IPS-NIHi7 (cell line): ENCODE results near the gene LCOR.
"Not testable (repeated sequence)": the region's sequence is repeated elsewhere in the genome, so short reads cannot be mapped to it uniquely, and the experiment has no call there.

Experiments used
- DNase-seq: peaks from one replicate; pipeline ENCODE4 v3.0.0; 2012; ENCODE audit warnings: mixed read lengths; ENCODE audit errors: extremely low spot score

LCOR gene

DNA sequence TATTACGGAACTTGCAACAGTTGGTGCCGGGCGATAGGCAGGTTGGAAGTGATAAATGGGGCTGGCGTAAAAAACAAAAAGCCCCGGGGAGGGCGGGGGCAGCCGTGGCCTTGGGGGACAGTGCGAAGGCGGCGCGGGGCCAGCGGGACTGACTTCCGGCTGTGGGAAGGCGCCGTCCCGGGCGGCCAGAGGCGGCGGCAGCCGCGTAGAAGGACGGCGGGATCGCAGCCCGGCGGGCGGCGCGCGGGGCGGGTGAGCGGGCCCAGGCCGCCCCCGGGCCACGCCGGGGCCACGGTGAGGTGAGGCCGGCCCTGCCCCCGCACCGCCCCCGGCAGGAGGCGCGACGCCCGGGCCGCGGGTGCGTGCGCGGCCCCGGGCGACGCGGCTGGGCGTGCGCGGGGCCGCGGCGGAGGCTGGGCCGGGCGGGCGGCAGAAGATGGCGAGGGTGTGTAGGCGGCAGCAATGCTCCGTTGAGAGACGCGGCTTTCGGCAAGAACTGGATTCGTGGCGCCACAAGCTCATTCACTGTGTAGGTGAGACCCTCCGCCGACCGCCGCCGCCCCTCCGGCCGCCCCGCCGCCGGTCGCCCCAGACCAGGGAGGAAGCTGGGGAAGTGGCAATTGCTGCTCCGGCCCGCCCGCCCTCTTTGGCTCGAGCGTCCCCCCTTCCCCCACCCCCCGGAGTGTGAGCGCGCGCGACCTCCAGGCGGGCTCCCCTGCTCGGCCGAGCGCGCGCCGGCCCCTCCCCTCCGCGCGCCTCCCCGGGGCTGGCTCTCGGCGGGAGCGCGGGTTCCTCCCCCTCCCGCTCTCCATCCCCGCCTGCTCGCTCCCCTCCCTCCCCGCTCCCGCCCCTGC is at the start of gene LCOR:
LCOR (plus strand) TSS at position 432 of the 854 bp plus-strand sequence. CDS start 116,760 bp downstream, outside the sequence.
- DNase-seq = peak; percentile 93

DNA sequence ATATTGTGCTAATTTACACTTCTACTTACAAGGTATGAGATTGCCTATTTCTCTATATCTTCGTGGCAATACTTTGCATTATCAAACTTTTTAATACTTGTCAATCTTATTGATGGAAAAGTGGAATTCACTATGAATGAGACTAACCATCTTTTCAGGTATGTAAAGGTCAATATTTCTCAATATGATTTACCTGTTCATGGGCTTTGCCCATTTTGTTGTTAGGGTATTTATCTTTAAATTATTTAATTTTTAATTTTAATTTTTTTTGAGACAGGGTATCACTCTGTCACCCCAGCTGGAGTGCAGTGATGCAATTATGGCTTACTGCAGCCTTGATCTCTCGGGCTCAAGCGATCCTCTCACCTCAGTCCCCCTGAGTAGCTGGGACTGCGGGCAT is 47.8 kb upstream of the LCOR start:
- DNase-seq = no peak

DNA sequence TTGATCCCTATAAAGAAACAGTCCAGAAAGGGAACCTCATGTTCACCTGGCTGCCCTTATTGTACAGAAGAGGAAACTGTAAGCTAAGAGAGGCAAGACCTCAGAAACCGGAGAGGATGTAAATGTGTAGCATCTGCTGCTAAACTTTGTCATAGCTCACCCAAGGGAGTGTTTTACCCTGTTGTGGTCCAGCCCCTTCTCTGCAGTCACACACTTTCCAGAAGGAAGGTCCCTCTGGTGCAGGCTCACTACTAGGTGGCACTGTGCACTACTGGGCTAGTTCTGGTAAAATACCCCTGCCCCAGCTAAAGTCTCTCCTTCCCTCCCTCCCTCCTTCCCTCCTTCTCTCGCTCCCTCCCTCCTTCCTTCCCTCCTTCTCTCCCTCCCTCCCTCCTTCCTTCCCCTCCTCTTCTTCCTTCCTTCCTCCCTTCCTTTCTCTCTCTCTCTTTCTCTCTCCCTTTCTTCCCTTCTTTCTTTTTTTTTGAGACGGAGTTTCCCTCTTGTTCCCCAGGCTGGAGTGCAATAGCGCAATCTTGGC is 42.5 kb upstream of the LCOR start:
- no peak for DNase-seq

DNA sequence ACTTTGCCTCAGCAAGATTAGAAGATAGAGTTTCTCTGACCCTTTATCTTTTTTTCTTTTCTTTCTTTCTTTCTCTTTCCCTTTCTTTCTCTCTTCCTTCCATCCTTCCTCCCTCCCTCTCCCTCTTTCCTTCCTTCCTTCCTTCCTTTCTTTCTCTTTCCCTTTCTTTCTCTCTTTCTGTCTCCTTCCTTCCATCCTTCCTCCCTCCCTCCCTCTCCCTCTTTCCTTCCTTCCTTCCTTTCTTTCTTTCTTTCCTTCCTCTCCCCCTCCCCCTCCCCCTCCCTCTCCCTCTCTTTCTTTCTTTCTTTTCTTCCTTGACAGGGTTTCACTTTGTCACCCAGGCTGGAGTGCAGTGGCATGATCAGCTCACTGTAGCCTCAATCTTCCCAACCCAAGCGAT is 40.2 kb upstream of the LCOR start:
- no peak for DNase-seq

DNA sequence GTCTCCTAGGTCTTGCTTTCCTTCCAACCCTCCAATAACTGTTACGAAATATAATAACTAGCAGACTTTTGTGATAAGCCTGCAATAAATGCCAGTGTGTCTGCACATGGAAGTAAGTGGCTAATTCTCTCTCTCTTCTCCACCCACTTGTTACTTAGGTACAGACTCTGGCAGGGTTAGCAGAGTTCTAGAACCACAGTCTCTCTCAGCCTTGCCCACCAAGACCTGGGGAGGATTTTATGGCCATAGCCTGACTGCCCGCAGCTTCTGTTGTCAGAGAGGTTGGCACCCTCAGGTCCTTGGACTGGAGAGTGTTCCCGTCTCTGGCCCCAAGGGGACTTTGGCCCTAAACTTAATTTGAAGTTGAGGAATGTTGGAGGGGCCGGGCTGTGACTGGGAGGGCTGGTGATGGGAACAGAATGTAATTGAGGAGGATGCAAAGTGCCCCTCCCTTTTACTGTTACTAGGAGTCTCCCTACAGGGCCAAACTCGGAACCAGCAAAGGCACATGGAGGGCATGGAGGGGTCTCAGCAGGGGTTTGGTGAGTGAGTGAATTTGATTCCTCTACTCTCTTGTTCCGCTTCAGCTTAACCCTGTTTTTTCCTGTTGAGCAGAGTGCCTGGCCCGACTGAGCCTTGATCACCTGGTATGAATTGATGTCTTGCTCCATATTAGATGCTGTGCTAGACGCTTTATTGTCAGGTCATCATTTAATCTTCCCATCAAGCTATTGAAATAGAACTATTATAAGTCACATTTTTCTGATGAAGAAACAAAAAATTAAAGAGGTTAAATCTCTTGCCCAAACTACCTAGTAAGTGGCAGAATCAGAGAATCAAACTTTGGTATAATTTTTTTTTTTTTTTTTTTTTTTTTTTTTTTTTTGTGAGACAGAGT is 37.0 kb upstream of the LCOR start:
- DNase-seq = peak; percentile 22

DNA sequence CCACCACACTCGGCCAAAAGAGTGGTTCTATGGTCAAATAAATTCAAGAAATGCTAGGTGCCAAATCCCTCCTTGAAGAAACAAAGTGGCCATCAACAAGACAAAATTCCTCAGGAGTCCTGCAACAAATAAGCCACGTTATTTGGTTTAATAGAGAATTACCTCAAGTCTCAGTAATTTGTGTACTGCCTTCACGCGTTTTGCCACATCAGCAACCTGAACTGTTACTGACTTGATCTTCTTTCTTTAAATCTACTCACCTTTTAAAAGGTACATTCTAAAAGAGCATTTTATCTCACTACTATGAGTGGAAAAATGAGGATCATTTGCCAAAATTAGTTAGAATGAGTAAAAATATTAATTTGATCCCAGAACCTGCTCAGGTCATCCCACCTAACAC is 34.6 kb upstream of the LCOR start:
- DNase-seq = no peak

DNA sequence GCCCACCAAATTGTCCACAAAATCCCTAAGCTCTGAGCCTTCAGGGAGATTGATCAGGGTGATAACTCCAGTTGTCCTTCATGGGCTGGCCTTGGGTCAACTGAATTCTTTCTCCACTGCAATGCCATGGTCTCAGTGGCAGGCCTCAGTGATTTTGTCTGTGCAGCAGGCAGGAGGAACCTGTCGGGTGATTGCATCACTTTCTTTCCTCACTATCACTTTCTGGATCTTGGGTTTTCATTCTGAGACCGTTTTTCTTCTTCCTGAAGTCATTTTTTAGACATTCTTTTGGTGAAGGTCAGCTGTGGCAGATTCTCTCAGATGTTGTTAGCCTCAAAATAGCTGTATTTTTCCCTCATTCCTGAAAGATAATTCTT is 28.8 kb upstream of the LCOR start:
- no peak for DNase-seq

DNA sequence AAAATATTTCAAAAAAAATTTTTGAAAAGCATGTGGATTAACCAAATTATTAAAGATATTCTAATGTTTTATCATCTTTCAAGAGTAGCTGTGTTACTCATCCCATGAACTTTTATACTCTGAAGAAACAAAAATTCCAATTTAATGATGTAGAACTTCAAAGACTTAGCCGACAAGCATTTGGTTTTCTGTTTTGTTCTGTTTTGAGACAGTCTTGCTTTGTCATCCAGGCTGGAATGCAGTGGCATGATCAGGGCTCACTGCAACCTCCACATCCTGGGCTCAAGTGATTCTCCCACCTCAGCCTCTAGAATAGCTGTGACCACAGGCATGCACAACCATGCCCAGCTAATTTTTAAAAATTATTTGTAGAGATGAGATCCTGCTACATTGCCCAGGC is 17.8 kb upstream of the LCOR start:
- DNase-seq = no peak

DNA sequence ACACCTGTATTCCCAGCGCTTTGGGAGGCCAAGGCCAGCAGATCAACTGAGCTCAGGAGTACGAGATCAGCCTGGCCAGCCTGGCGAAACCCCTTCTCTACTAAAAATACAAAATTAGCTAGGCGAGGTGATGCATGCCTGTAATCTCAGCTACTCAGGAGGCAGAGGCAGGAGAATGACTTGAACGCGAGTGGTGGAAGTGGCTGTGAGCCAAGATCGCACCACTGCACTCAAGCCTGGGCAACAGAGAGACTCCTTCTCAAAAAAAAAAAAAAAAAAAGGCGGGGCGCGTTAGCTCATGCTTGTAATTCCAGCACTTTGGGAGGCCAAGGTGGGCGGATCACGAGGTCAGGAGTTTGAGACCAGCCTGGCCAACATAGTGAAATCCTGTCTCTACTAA is 13.1 kb upstream of the LCOR start:
- not testable (repeated sequence) for DNase-seq

DNA sequence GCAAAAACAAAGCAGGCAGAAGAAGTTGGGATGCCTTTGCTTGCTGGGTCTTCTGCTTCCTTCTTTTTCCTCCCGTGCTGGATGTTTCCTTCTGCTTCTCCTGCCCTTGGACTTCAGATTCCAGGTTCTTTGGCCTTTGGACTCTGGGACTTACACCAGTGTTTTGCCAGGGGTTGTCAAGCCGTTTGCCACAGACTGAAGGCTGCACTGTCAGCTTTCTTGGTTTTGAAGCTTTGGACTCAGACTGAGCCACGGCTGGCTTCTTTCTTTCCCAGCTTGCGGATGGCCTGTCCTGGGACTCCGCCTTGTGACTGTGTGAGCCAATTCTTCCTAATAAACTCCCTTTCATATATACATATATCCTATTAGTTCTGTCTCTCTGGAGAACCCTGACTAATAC is 11.3 kb upstream of the LCOR start:
- DNase-seq = no peak

DNA sequence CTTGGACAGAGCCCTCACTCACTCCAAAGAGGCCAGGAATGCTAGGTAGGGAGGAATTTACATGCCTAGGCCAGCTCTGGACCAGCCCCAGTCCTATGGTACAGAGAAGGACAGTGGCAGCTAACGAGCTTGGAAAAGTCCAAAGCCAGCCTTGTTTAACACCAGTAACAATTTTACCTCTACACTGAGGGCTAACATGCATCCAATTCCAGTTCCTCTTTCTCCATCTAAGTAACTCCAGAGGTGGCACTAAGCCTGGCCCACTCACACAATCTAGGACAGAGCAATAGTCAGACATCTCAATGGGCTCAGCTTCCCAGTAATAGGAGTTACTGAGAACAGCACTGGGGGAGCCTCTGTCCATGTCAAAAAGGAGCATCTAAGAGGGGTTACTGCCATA is 5.7 kb upstream of the LCOR start:
- no peak for DNase-seq

DNA sequence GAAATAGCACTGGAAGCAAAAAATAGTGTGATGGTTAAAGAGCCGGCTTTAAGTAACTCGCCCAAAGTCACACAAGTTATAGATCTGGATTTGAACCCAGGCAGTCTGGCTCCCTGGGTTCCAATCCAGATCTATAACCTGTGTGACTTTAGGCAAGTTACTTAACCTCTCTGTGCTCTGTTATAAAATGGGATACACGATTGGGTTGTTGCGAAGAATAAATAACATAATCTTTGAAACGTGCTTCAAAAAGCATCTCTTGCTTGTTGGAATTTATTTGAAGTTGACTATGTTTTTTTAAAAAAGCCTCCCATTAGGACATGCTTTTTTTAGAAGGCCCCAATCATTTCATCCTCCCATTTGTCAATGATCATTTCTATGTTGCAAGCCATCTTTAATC is 3.5 kb upstream of the LCOR start:
- DNase-seq = no peak

DNA sequence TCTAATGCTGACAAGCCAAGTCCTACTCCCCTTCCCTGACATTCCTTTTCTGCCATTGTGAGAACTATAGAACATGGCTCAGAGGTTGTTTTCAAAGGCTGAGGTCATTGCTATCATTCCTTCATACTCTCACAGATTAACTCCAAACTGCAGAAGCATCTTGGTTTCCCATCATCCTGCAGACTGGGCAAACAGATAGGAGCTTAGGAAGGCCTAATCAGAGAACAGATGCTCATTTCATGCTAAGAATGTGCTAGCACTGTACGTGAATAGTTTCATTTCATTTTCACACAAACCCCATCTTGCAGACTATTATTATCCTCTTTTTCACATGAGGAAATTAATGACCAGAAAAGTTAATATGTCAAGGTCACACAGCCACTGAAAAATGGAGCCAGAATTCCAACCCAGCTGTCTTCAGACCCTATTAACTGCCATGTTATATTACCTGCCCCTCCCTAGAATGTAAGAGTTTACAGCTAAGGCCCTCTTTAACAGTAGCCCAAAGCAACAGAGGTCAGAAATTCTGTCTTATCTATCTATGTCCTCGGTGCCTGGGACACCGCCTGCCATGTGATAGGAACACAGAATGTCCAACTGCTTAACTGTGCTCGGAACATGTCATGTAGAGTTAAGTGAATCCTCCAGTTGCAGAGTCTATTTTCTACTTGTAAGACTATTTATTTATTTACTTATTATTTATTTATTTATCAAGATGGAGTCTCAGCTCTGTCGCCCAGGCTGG is 2.9 kb upstream of the LCOR start:
- DNase-seq = no peak

DNA sequence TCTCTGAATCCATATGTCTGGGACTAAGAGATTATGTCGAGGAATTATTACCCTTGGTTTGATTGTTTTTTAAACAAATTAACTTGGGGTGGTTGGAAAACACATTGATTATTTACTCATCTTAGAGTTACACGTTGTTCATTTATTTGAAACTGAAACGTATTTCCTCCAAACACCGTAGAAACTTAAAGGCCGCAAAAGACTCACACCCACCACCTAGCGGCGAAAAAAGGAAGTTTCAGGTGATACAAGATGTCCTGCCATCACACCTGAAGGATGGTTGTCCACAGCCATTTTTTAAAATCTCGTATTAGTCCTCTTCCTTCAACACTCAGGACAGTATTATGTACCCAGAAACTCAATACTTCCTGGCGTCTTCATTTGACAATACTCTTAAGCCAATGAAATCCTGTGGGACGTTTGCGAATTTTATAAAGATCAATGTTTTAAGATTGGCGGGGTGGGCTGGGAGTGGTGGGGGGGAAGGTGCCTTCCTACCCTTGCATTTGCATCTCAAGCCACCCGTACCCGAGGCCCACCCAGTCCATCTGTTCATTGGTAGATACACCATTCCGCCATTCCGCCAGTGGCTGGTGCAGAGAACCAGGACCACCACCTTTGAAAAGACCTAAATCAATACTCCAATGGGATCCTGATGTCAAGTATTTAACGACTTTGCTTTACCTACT is 1.4 kb upstream of the LCOR start:
- peak; percentile 57 for DNase-seq

DNA sequence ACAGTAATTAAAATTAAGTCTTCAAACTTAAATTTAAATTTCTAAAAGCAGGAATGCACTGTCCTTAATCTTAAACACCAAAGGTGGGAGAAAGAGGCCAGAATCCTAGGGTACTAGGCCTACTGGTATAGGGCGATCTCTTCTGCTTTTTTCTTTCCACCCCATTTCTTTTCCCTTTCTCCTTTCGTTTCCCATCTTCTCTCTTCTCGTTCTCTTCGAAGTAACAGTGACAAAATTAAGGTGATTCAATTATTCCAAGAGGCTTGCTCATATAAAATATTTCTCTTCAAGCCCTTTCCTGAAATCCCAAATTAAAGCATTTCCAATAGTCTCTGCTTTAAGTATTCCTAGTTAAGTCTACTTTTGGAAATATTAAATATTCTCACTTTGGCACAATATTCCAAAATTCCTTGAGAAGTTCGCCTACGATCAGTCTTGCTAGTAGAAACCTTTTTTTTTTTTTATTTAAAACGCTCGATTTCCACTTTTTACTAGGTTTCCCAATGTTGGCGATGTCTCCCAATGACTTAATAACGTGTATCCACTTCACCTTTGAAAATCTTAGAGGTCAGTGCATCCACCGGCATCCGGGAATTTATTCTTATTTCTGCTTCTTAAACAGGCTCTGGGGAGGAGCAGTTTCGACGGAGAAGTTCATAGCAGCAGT is 765 bp upstream of the LCOR start:
- DNase-seq = no peak

DNA sequence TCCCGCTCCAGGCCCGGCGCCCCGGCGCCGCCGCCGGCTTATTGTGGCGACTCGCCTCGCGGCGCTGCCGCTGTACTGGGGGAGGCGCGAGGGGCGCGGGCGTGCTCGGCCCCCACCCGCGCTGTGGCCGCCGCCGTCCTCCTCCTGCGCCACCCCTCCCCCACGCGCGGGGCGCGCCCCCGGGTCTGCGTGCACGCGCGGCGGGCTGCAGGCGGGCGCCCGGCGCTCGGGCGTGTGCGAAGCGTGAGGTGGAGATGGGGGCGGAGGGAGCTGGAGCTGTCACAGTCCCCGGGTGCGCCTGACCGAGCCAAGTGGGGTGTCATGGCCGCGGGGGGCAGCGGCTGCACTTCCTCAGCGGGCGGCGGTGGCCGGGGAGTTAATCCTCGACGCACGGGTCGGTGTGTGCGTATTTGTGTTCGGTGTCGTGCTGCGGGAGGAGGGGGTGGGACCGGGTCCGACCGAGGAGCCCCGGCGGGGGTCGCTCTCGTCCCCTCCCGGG is 672 bp downstream of the LCOR start:
- DNase-seq = peak; percentile 76

DNA sequence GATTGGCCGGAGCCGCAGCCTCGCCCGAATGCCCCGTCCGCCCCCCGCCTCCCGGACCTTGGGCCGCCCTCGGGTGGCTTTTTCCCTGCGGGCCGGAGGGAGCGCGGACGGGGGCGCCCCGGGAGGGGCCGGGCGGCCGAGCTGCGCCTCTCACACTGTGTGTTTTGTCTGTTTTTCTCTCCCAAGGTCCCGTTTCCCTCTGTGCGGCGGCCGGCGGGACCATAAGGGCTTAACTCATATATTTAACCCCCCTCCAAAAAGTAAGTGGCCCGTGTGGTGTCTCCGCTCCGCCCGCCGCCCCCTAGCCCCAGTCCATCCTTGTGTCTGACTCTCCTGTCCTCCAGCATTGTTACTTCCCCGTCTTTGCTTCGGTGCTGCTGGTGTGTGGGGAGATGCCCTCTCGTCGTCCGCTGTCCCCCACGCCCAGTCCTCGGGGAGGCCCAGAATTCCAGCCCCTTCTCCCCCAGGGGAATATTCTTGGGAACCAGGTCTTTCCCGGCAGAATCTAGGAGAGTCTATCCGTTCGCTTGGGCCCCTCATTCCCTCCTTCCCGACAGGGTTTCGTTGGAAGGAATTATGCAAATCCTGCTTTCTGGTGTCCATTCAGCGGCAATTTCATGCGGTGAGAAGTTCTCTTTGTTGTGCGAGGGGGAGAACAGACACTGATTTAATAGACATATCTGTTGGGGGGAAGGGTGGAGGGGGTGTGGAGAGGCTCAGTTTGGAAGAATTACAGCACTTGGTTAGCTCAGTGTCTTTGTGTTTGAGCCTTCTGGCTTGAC is 1.3 kb downstream of the LCOR start:
- peak; percentile 30 for DNase-seq

DNA sequence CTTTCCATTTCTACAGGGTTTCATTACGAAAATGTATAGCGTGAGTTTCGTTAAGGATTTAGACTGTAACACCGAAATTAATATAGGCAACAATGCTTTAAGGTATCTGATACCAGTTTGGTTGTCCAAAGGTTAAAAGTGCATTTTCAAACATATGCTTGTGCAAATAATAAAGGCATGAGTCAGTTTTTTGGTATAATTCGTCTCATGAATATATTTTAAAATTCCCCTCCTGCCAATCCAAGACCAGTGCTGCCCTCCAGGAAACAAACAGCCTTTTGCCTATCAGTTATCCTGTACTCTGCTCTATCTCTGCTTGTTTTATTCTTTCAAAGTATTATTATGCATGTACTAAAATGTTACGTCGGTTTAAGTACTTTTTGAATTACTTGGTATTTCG is 2.0 kb downstream of the LCOR start:
- DNase-seq = no peak

DNA sequence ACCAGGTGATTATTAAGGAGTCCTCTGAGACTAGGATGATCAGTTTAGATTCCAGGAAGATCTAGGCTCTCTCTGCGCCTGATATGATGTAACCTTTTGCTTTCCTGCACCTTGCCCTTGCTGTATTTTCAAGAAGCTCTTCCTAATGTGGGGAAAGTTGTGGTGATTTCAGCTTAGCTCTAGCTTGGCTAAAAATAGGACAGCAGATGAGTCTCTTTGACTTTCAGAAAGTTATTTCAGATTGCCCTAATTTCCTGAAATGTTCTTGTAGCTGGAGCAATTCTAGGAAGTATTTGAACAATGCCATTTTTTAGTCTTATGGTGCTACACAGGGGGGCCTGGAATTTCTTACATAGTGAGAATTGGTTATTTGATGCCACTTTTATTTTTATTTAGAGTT is 3.8 kb downstream of the LCOR start:
- no peak for DNase-seq

DNA sequence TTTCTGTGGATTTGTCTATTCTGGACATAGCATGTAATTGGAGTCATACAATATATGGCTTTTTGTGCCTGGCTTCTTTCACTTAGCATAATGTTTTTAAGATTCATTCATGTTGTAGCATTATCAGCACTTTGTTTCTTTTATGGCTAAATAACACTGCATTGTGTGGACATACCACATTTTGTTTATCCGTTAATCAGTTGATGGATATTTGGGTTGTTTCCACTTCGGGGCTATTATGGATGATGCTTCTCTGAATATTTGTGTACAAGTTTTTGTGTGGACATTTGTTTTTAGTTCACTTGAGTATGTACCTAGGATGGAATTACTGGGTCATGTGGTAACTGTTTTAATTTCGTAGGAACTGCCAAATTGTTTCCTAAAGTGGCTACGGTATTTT is 6.4 kb downstream of the LCOR start:
- no peak for DNase-seq
